ENCODE measurements around the gene RFT1.

DNA sequence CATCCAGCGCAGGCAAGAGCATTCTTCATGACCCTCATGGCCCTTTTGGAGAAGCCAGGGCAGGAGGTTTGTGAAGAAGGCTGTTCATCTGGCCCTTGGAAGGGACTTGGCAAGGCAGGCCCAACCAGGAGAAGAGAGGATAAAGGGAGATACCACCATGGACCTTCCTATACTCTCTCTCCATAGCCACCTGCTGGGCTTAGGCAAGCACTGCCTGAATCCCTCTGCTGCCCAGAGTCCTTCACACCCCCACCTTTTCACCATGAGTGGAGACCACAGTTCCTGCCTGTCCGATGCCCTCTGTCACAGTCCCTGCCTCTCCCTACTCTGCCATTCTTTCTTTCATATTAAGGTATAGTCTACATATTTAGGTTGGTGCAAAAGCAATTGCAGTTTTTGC lies 73.8 kb downstream of the RFT1 start:
- TF ChIP-seq, protein P1, sequence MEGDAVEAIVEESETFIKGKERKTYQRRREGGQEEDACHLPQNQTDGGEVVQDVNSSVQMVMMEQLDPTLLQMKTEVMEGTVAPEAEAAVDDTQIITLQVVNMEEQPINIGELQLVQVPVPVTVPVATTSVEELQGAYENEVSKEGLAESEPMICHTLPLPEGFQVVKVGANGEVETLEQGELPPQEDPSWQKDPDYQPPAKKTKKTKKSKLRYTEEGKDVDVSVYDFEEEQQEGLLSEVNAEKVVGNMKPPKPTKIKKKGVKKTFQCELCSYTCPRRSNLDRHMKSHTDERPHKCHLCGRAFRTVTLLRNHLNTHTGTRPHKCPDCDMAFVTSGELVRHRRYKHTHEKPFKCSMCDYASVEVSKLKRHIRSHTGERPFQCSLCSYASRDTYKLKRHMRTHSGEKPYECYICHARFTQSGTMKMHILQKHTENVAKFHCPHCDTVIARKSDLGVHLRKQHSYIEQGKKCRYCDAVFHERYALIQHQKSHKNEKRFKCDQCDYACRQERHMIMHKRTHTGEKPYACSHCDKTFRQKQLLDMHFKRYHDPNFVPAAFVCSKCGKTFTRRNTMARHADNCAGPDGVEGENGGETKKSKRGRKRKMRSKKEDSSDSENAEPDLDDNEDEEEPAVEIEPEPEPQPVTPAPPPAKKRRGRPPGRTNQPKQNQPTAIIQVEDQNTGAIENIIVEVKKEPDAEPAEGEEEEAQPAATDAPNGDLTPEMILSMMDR (conservative IDR thresholded peaks at IDR 0.05 in 1 of 2, IDR thresholded peaks at IDR 0.05 in 1 of 2; ENCODE audit: low read depth in 1 of 2, low read length in 2 of 2): peak in 1 of 2 donors; percentile 30
- no peak for TF ChIP-seq EZH2 (IDR thresholded peaks at IDR 0.05; ENCODE audit: low read length, missing control alignments)

Data from fibroblast of lung (primary cell).